ENCODE data around the gene UGT1A8.

UGT1A8 gene

DNA sequence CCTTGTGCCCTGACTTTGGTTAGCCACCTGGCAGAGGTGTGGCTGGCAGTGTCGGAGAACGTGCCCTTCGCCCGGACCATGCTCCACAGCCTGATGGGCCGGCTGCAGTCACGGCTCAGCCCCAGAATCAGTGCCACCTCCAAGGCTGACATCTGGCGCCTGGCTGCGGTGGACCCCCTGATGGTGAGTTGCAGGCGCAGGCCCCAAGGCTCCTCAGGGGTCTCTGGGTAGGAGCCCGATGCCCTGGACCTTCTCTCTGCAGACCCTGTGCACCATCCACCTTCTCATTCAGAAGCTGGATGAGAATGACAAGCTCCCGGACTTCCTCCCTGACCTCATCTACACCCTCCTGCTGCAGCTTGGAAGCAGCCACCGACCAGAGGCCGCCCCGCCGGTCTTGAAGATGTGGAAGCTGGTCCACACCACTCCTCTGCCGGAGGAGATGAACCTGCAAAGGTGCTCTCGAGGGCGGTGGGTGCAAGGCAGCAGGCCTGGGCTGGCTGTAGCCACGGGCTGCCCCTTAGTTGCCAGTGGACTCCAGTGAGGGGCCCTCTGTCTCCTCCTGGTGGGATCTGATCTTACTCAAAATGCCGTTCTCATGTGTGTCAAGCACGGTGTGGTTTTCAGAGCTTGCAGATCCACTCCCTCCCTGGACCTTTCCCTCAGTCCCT, 204.8 kb downstream of the UGT1A8 start:
- no peak for DNase-seq

Measured in CD4-positive, alpha-beta T cell treated with Interleukin-10 for 1 hour (primary cell).